GM12874 (cell line): Measurements from ENCODE around the gene C19orf81.

ENCODE experiments used
- CTCF ChIP-seq: IDR thresholded peaks from 2 replicates; pipeline ENCODE4 v1.5.1; 2011; ENCODE audit warnings: low read depth, mild to moderate bottlenecking, control low read depth, low read length, moderate library complexity; ENCODE audit not compliant: insufficient read depth

Gene C19orf81

GRCh38 chr19:50661023-50661422 lies 11.8 kb downstream of the C19orf81 start:
- TF ChIP-seq CTCF = no peak

- TF ChIP-seq CTCF = no peak
Measured at GRCh38 chr19:50661766-50662650, 12.8 kb downstream of the C19orf81 start.

DNA sequence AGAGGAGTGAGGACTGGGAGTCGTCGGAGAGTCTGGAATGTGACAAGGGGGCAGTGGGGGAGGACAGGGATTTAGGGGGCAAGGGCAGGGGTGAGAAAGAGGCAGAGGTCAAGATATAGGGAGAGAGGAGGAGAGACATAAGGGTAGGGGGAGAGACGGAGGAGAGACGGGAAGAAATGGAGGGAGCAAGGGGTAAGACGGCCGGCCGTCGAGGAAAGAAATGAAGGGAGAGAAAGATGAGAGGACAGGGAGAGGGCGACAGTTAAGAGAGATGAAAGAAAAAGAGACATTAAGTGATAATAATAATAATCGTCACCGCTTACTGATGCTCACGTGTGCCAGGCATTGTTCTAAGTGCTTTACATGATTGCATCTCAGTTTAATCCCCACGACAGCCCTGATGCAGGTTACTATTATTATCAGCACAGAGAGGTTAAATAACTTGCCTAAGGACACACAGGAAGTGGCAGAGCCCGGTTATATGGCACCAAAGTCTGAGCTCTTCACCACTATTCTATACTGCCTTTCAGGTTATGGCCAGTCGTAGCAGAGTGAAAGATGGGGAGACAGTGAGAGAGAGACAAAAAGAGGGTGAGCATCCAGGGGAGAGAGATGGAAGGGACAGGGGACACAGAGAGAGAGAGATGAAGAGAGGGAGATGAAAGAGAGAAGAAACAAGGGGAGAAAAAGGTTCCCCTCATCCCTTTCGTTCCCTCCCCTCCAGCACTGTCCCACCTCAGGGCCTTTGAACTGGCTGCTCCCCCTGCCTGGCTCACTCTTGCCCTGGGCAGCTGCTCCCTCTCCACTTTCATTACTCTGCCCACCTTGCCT lies 13.6 kb downstream of the C19orf81 start:
- TF ChIP-seq CTCF = no peak

GRCh38 chr19:50663482-50663790 lies 14.2 kb downstream of the C19orf81 start:
- no peak for TF ChIP-seq CTCF

DNA sequence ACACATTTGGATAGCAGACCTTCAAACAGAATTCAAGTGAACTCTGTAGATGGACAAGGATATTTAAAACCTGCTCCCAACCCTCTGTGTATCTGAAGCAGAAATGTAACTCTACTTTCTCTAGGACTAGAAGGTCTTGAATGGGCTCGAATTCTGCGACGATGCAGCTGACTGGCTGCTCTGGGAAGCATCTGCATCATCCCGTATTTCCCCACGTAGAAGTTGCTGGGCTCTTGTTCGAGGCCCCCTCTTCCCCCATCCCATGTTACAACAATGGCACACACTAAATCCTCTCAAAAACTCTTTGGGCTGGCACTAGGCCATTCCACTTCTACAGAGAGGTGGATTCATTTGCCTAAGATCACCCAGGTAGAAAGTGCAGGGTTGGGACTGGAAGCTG lies 15.0 kb downstream of the C19orf81 start:
- no peak for TF ChIP-seq CTCF

GRCh38 chr19:50666346-50667176 lies 17.3 kb downstream of the C19orf81 start:
- TF ChIP-seq CTCF = no peak

DNA sequence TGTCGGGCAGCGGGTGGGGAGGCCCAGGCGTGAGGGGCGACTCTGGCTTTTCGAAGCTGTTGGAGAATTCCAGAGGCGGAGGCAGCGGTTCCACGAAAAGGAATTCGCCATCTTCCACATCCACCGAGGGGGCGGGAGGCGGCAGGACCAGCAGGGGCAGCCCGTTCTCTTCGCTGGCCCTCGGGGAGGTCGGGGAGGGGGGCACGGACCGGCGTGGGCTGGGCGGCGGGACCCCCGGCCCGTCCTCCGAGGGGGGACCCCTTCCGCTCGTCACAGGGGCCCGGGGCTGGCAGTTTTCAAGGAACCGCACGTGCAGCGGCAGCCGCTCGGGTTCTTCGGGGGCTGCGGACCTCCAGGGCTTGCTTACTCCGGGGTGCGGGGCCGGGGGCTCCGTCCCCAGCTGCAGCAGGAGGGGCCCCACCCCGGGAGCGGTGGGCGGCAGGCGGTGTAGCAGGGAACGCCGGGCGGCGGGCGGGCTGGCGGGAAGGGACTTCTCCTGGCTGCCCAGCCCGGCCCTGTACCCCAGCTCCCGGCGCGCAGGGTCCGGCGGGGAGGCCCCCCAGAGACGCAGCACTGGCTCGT lies 18.0 kb downstream of the C19orf81 start:
- TF ChIP-seq CTCF = no peak
